HCT116 (cell line): ENCODE data around the gene LBR.

Experiments used
- EZH2 ChIP-seq: fragments of 200-600 bp; sonication (generic); IDR thresholded peaks from 2 replicates; pipeline ENCODE4 v1.6.1; 2017; ENCODE audit warnings: antibody characterized with exemption, mixed run types
- EZH2phosphoT487 ChIP-seq: fragments of 200-600 bp; IDR thresholded peaks from 2 replicates; pipeline ENCODE4 v1.6.1; 2018; ENCODE audit warnings: antibody characterized with exemption, borderline replicate concordance
- JUND ChIP-seq: IDR thresholded peaks from 2 replicates; pipeline ENCODE4 v1.6.1; 2012
- POLR2A ChIP-seq: IDR thresholded peaks from 2 replicates; pipeline ENCODE4 v1.7.0; 2011; ENCODE audit warnings: borderline replicate concordance; ENCODE audit not compliant: insufficient read depth, insufficient read length; ENCODE audit errors: extremely low read depth
- POLR2AphosphoS5 ChIP-seq: IDR thresholded peaks from 2 replicates; pipeline ENCODE4 v1.6.1; 2011; ENCODE audit warnings: mild to moderate bottlenecking, low read depth, low read length, moderate library complexity
- TF ChIP-seq, protein P1 (sequence below), 3 experiments: fragments of 200-600 bp in 1 of 3; sonication (generic) in 1 of 3; IDR thresholded peaks in 2 of 3; conservative IDR thresholded peaks in 1 of 3; 2 replicates each; pipeline ENCODE4 v1.5.1; 2012 to 2017; ENCODE audit warnings: low read depth in 2 of 3, low read length in 2 of 3, antibody characterized with exemption in 1 of 3, borderline replicate concordance in 1 of 3, control low read depth in 1 of 3, mild to moderate bottlenecking in 1 of 3, mixed read lengths in 1 of 3, mixed run types in 1 of 3, moderate library complexity in 1 of 3; ENCODE audit not compliant: insufficient read depth in 1 of 3

DNA sequence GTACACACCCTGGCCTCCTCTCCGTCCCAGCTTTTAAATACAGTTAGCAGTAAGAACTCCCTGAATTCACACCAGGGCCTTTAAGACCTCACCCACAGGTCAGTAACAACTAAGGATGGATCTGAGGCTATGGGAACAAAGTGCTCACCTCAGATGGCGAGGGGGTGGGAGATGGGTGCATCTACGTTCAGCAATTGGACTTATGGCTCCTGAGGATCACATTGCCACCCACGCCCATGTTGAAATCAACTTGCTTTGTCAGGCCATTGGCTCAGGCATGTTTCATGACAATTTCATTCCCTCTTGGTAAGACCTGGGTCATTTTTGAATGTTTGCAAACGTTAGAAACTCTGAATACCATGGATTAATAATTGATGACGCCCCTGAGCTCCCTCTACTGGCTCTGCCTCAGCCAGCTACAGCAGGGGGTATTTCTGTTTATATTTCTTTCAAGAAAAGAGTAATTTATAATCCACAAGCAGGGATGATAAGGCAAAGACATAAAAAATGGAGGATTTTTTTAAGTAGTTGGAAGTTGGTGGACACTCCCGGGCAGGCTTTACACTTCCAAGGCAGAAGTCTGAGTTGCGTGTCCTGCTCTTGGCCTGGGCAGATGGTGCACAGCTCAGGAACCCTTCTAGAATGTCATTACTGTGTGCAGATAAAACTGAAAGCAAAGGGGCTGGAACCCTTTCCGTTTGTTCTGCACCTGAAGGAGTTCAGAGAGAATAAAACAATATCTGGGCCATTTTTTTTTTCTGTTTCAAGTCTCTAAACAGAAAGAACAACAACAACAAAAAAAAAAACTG lies 13.7 kb upstream of the LBR start:
- no peak for TF ChIP-seq JUND
- TF ChIP-seq POLR2AphosphoS5 = no peak
- no peak for TF ChIP-seq POLR2A
- no peak for TF ChIP-seq EZH2phosphoT487
- TF ChIP-seq, protein P1, sequence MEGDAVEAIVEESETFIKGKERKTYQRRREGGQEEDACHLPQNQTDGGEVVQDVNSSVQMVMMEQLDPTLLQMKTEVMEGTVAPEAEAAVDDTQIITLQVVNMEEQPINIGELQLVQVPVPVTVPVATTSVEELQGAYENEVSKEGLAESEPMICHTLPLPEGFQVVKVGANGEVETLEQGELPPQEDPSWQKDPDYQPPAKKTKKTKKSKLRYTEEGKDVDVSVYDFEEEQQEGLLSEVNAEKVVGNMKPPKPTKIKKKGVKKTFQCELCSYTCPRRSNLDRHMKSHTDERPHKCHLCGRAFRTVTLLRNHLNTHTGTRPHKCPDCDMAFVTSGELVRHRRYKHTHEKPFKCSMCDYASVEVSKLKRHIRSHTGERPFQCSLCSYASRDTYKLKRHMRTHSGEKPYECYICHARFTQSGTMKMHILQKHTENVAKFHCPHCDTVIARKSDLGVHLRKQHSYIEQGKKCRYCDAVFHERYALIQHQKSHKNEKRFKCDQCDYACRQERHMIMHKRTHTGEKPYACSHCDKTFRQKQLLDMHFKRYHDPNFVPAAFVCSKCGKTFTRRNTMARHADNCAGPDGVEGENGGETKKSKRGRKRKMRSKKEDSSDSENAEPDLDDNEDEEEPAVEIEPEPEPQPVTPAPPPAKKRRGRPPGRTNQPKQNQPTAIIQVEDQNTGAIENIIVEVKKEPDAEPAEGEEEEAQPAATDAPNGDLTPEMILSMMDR (IDR thresholded peaks at IDR 0.05 in 2 of 3, conservative IDR thresholded peaks at IDR 0.05 in 1 of 3; ENCODE audit: borderline replicate concordance in 1 of 3, insufficient read depth in 1 of 3, low read depth in 2 of 3, low read length in 2 of 3) = peak in 2 of 3 experiments; percentile 51 to 60; a peak in 5 of 6 replicates
- TF ChIP-seq EZH2 = no peak
